Esophagus (tissue), 2 donors: ENCODE measurements around the gene COL6A3. TPM values are rescaled to one million over a fixed set of nuclear protein-coding genes. Genes with fewer than 3 reads are reported as not detected.

ENCODE experiments used
- H3K27ac ChIP-seq, 2 donors: one replicate each; pipeline ENCODE4 v1.5.1; 2013; ENCODE audit warnings: low read depth in 2 of 2, mild to moderate bottlenecking in 2 of 2, inconsistent platforms in 1 of 2, low read length in 1 of 2, moderate library complexity in 1 of 2
- H3K27me3 ChIP-seq, 2 donors: one replicate each; pipeline ENCODE4 v1.6.1; 2013; ENCODE audit warnings: low read length in 2 of 2, control low read depth in 1 of 2, mild to moderate bottlenecking in 1 of 2; ENCODE audit not compliant: insufficient read depth in 2 of 2, control insufficient read depth in 1 of 2
- H3K36me3 ChIP-seq, 2 donors: one replicate each; pipeline ENCODE4 v1.6.1; 2013; ENCODE audit warnings: low read length in 1 of 2; ENCODE audit not compliant: control insufficient read depth in 2 of 2, insufficient read depth in 2 of 2
- H3K4me1 ChIP-seq, 2 donors: one replicate each; pipeline ENCODE4 v1.6.1; 2013; ENCODE audit warnings: low read length in 1 of 2; ENCODE audit not compliant: control insufficient read depth in 2 of 2, insufficient read depth in 2 of 2
- H3K4me3 ChIP-seq, 2 donors: one replicate each; pipeline ENCODE4 v1.5.1; 2013; ENCODE audit warnings: low read length in 2 of 2, mild to moderate bottlenecking in 2 of 2, low read depth in 1 of 2, moderate library complexity in 1 of 2
- H3K9me3 ChIP-seq, 2 donors: one replicate each; pipeline ENCODE4 v1.6.1; 2013; ENCODE audit warnings: mild to moderate bottlenecking in 2 of 2, low read depth in 1 of 2, low read length in 1 of 2, moderate library complexity in 1 of 2; ENCODE audit not compliant: control insufficient read depth in 2 of 2, insufficient read depth in 1 of 2
- WGBS, 2 donors: extraction: QIAGEN DNeasy Blood & Tissue Kit; methylation state at CpG; one replicate each; pipeline ENCODE4 v1.1.7; 2013; 5-methylcytosine and 5-hydroxymethylcytosine counted together
- polyA plus RNA-seq, 2 donors: library from polyadenylated mRNA; stranded (reverse); fragments of 200-250 nt; gene quantifications; one replicate each; pipeline ENCODE4 v1.2.3, GENCODE V29; 2013
- donor health status: healthy with polysubstance abuse.
- donor health status: Bipolar disorder and iron deficiency.

Gene COL6A3, protein sequence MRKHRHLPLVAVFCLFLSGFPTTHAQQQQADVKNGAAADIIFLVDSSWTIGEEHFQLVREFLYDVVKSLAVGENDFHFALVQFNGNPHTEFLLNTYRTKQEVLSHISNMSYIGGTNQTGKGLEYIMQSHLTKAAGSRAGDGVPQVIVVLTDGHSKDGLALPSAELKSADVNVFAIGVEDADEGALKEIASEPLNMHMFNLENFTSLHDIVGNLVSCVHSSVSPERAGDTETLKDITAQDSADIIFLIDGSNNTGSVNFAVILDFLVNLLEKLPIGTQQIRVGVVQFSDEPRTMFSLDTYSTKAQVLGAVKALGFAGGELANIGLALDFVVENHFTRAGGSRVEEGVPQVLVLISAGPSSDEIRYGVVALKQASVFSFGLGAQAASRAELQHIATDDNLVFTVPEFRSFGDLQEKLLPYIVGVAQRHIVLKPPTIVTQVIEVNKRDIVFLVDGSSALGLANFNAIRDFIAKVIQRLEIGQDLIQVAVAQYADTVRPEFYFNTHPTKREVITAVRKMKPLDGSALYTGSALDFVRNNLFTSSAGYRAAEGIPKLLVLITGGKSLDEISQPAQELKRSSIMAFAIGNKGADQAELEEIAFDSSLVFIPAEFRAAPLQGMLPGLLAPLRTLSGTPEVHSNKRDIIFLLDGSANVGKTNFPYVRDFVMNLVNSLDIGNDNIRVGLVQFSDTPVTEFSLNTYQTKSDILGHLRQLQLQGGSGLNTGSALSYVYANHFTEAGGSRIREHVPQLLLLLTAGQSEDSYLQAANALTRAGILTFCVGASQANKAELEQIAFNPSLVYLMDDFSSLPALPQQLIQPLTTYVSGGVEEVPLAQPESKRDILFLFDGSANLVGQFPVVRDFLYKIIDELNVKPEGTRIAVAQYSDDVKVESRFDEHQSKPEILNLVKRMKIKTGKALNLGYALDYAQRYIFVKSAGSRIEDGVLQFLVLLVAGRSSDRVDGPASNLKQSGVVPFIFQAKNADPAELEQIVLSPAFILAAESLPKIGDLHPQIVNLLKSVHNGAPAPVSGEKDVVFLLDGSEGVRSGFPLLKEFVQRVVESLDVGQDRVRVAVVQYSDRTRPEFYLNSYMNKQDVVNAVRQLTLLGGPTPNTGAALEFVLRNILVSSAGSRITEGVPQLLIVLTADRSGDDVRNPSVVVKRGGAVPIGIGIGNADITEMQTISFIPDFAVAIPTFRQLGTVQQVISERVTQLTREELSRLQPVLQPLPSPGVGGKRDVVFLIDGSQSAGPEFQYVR (N-terminal part only)
- polyA plus RNA-seq, result 10 to 100 TPM in 1 of 2 donors, 1 to 10 TPM in 1; 4.3 to 10.3 TPM

DNA sequence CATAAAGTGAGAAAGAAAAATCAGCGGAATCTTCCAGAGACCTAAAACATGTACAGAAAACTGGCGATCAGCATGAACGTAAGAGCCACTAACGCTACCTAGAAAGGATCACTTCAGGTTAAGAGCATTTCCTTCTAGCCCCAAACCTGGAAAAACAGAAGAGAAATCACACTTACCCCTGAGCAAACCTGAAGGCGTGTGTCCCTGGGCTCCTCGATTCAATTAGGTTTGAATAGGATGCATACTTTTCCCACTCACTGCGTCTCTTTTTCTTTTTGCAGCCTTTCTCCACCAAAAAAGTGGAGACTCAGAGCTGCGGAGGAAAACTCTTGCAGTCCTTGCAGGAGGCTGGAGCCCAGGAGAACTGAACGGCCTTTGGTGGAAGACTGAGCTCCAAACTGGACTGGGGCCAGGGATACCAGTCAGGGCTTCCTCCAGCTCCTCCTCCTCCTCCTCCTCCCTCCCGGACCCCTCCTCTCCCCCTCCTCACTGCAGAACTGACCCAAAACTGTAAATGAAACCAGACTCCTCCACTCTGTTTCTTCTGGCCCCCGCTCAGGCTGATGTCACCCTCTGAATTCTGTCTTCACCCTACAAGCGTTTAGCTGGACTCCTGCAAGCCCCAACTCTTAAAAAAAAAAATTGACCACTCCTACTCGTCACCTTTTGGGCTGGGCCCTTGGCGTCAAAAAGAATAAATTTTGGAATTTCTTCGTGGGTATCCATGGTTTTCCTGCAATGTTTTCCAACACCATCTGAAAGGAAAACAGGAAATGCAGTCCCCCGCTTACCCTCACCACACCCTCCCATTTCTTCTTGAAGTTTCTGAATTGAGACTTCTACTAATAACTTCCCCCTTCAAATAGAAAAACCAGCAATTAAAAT lies at the start of gene COL6A3:
COL6A3 (minus strand) TSS at position 388 of the 885 bp plus-strand sequence. CDS start 17,347 bp downstream, outside the sequence.
- no peaks in the 10 kb centered on the region for H3K4me1 ChIP-seq
- no peaks in the 10 kb centered on the region for H3K9me3 ChIP-seq
- H3K36me3 ChIP-seq, result no peaks in the 10 kb centered on the region
- 53% methylated on average over 15 of the region's 16 CpGs for WGBS, 2 donors
- peak within 1 kb of the TSS; percentile 80 to 83 for H3K27ac ChIP-seq
- peak within 1 kb of the TSS; percentile 30 to 36 for H3K4me3 ChIP-seq
- no peaks in the 10 kb centered on the region for H3K27me3 ChIP-seq

DNA sequence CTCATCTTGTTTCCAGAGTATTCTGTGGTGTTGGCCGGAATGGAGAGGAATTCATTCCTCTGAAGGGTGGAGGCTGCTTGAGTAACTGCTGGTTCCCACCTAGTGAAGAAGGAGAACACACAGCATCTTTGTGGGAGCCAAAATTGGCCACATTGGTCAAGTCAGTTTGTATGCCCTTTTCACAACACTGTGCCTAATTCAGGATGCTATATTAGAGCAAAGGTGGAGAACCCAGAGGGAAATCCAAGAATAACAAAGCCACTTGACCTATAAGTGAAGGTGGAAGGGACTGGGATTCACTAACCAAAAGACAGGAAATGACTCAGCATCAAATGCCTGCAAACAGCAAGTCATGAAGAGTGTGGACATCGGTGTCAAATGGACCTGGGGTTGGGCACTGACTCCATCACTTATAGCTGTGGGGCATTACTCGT lies 45.8 kb upstream of the COL6A3 start:
- Histone ChIP-seq H3K36me3 (no peaks in the 10 kb centered on the region), H3K4me1 (no peaks in the 10 kb centered on the region), H3K4me3 (no peak overlapping the region), H3K27ac (no peak overlapping the region), H3K27me3 (no peaks in the 10 kb centered on the region), H3K9me3 (no peaks in the 10 kb centered on the region)
- WGBS, 2 donors, result 72 to 76% methylated on average over 3 of the region's 3 CpGs

DNA sequence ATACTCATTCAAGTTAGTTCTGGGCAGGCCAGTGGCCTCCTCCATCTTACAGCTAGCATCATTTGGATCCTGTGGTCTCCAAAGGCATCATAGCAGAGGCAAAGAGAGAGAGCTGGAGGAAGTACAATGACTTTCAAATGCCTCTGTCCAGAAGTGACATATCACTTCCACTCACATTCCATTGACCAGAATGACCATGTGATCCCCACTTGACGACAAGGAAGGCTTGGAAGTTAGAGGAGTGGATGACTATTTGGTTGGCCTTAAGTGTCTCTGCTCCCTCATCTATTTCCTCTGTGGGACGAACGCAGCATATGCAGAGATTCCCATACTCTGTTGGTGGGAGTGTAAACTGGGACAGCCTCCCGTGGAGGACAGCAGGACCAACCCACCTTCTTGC lies 45.3 kb upstream of the COL6A3 start:
- H3K9me3 ChIP-seq, result no peaks in the 10 kb centered on the region
- no peak overlapping the region for H3K27ac ChIP-seq
- no peaks in the 10 kb centered on the region for H3K27me3 ChIP-seq
- no peaks in the 10 kb centered on the region for H3K4me1 ChIP-seq
- no peaks in the 10 kb centered on the region for H3K36me3 ChIP-seq
- 83% methylated on average over 4 of the region's 4 CpGs for WGBS, 2 donors
- no peak overlapping the region for H3K4me3 ChIP-seq

DNA sequence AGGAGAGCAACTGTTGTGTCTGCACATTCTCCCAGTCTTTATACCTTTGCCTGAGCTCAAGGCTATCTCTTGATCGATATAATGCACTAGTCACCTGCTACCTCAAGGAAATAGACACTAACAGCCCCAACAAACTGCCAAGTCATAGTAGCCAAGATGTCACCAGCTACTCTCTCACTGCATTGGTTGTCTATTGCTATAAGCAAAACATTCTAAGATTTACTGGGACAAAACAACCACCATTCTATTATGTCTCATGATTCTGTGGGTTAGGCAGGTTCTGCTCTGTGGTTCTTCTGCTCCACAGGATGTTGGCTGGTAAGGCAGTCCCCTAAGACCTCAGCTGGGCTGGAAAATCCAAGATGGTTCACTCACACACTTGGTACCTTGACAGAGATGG lies 44.6 kb upstream of the COL6A3 start:
- 76 to 81% methylated on average over 1 of the region's 1 CpG for WGBS, 2 donors
- Histone ChIP-seq H3K9me3 (no peaks in the 10 kb centered on the region), H3K4me1 (no peaks in the 10 kb centered on the region), H3K27me3 (no peaks in the 10 kb centered on the region), H3K27ac (no peak overlapping the region), H3K4me3 (no peak overlapping the region), H3K36me3 (no peaks in the 10 kb centered on the region)

DNA sequence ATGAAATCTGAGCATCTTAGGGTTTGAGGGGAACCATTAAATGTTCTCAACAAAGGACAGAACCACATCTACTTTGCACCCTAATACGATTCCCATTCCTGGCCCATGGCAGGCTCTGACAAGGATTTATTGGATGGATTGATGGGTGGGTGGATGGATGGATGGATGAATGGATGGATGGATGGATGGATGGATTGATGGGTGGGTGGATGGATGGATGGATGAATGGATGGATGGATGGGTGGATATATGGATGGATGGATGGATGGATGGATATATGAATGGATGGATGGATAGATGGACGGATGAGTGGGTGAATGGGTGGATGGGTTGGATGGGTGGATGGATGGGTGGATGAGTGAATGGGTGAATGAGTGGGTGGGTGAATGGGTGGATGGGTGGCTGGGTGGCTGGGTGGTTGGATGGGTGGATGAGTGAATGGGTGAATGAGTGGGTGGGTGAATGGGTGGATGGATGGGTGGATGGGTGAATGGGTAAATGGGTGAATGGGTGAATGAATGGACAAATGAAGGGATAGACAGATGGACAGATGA lies 43.5 kb upstream of the COL6A3 start:
- Histone ChIP-seq H3K27me3 (no peaks in the 10 kb centered on the region), H3K36me3 (no peaks in the 10 kb centered on the region), H3K4me3 (no peak overlapping the region), H3K27ac (no peak overlapping the region), H3K9me3 (no peaks in the 10 kb centered on the region), H3K4me1 (no peaks in the 10 kb centered on the region)
- WGBS, 2 donors, result 89 to 93% methylated on average over 2 of the region's 2 CpGs

DNA sequence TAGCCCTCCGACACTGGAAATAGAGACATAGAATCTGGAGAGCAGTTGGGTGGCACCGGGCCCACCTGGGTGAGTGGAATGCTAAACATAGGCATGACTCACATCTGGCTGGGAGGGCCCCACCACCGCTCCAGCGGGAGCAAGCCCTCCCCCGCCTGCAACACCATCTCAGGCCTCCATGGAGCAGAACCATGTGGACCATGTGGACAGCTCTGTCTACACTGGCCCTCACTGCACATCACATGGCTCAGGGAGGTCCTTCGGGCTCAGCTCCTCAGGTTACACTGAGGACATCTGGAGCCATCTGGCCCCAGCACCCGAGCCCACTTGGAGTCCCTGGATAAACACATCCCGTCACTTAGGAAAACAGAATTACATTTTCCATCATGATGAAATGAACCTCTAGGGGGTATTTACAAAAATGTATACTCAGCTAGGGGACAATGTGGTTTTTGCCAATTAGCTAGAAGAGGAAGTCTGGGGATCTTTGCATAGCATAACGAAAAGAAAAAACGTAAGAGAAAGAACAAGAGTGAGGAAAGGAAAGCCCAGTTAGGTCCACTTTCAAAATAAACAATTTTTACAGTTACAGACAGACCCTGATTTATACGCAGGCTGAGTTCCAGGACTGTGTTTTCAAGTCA lies 42.4 kb upstream of the COL6A3 start:
- H3K9me3 ChIP-seq, result no peaks in the 10 kb centered on the region
- H3K27me3 ChIP-seq, result no peaks in the 10 kb centered on the region
- H3K4me1 ChIP-seq, result no peaks in the 10 kb centered on the region
- H3K27ac ChIP-seq, result no peak overlapping the region
- no peak overlapping the region for H3K4me3 ChIP-seq
- no peaks in the 10 kb centered on the region for H3K36me3 ChIP-seq
- 58 to 71% methylated on average over 11 of the region's 11 CpGs for WGBS, 2 donors

DNA sequence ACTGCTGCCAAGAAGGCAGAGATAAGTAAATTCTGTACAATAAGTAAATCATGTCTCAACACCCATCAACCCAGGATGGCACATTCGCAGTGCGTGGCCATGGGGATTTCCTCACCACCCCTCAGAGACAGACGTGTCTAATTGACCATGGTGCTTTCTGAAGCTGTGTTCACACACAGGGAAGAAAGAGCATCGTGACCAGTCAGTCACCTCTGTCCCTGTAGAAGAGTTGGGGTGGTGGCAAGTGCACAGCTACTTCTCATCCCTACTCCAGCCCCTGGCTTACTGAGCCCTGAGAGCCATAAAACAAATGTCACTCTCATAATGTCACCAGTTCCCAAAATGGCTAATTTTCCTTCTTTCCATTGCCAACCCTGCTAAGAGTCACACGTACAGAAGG lies 41.8 kb upstream of the COL6A3 start:
- no peaks in the 10 kb centered on the region for H3K9me3 ChIP-seq
- H3K36me3 ChIP-seq, result no peaks in the 10 kb centered on the region
- H3K27me3 ChIP-seq, result no peaks in the 10 kb centered on the region
- 74 to 76% methylated on average over 5 of the region's 5 CpGs for WGBS, 2 donors
- H3K4me1 ChIP-seq, result peaks cover 0 to under 1% of the 10 kb centered on the region in 2 donors
- H3K27ac ChIP-seq, result peak overlapping the region in 1 of 2 donors; percentile 23
- H3K4me3 ChIP-seq, result no peak overlapping the region

DNA sequence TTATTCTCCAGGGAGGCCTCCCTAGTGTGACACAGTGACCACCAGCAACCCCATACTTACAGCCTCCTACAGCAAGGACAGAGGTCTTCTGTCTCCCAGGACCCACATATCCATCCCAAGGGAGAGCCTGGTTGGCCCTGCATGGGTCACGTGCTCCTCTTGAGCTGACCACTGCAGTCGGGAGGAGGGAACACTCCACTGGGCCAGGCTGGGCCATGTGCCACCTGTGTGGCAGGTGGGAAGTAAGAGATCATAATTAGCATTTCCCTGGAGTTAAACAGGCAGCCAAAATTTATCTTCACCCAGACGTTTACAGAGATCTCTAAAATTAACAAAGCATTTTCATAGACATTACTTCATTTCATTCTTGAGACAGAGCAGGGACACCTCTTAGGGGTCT lies 39.7 kb upstream of the COL6A3 start:
- H3K36me3 ChIP-seq, result no peaks in the 10 kb centered on the region
- H3K4me1 ChIP-seq, result peaks cover 3% of the 10 kb centered on the region in 2 donors
- WGBS, 2 donors, result 75% methylated on average over 3 of the region's 3 CpGs
- no peak overlapping the region for H3K4me3 ChIP-seq
- H3K27me3 ChIP-seq, result no peaks in the 10 kb centered on the region
- H3K9me3 ChIP-seq, result no peaks in the 10 kb centered on the region
- H3K27ac ChIP-seq, result no peak overlapping the region
